GM12873 (cell line): ENCODE results near the gene PAGE4.

Experiments used
- CTCF ChIP-seq: IDR thresholded peaks from 2 replicates; pipeline ENCODE4 v1.5.1; 2012; ENCODE audit warnings: low read depth, mild to moderate bottlenecking, moderate library complexity, low read length, control low read depth; ENCODE audit not compliant: insufficient read depth; ENCODE audit errors: missing control alignments

The PAGE4 gene

GRCh38 chrX:49816435-49816834 is 12.7 kb upstream of the PAGE4 start:
- TF ChIP-seq CTCF, result no peak

- peak; percentile 66 for TF ChIP-seq CTCF
These were observed 9.3 kb downstream of the PAGE4 start for GRCh38 chrX:49838374-49838773.

- TF ChIP-seq CTCF, result peak; percentile 52
These were observed 11.6 kb downstream of the PAGE4 start for GRCh38 chrX:49840679-49841078.

GRCh38 chrX:49842621-49843020 is 13.5 kb downstream of the PAGE4 start:
- peak; percentile 4 for TF ChIP-seq CTCF

- no peak for TF ChIP-seq CTCF
These were observed 15.5 kb downstream of the PAGE4 start for GRCh38 chrX:49844611-49845010.

GRCh38 chrX:49845701-49846403 is 16.7 kb downstream of the PAGE4 start:
- no peak for TF ChIP-seq CTCF

- no peak for TF ChIP-seq CTCF
These were observed 17.4 kb downstream of the PAGE4 start for GRCh38 chrX:49846522-49846921.

GRCh38 chrX:49848275-49848674 is 19.2 kb downstream of the PAGE4 start:
- TF ChIP-seq CTCF, result no peak
